ENCODE measurements around the gene ASIC4.

- TF ChIP-seq CTCF (IDR thresholded peaks at IDR 0.05; ENCODE audit: insufficient read depth, low read length) (no peak), POLR2AphosphoS5 (IDR thresholded peaks at IDR 0.05; ENCODE audit: low read depth) (no peak), GABPA (IDR thresholded peaks at IDR 0.05; ENCODE audit: low read depth) (no peak), REST (IDR thresholded peaks at IDR 0.05; ENCODE audit: insufficient replicate concordance, low read depth) (no peak), SPI1 (IDR thresholded peaks at IDR 0.05; ENCODE audit: borderline replicate concordance, low read depth) (no peak)
Measured at GRCh38 chr2:219488844-219489194, 25.5 kb upstream of the ASIC4 start.

Measured in HL-60 (cell line).